HG02938 (cell line): ENCODE results near the gene LRRC26.
"Not testable (repeated sequence)": the region's sequence is repeated elsewhere in the genome, so short reads cannot be mapped to it uniquely, and the experiment has no call there.

Experiments used
- ATAC-seq: cut with Tn5 transposase; IDR thresholded peaks from one replicate; pipeline ENCODE4 v1.9.1; 2021; ENCODE audit warnings: mild to moderate bottlenecking, moderate library complexity; ENCODE audit not compliant: unreplicated experiment

LRRC26 gene

GRCh38 chr9:137121927-137122795, 47.7 kb downstream of the LRRC26 start:
- not testable (repeated sequence) for ATAC-seq
